ENCODE data around the gene KIF22. TPM values are rescaled to one million over a fixed set of nuclear protein-coding genes. Genes with fewer than 3 reads are reported as not detected.

KIF22 gene
- total RNA-seq, 6 experiments from 2014 or later, result 26.4 to 50.3 (median 48.9) TPM

- Mint-ChIP-seq H3K4me1 (ENCODE audit: low read depth) (peaks cover 84% of the 10 kb centered on the region), H3K36me3 (ENCODE audit: low read depth) (peaks cover 16% of the 10 kb centered on the region), H3K27ac (no peak overlapping the region), H3K27me3 (ENCODE audit: insufficient read depth) (peaks cover 6% of the 10 kb centered on the region), H3K4me3 (peak overlapping the region; percentile 89), H3K9me3 (no peaks in the 10 kb centered on the region)
- no peak for TF ChIP-seq CTCF (IDR thresholded peaks at IDR 0.05)
- DNase-seq, result no peak
Observed at GRCh38 chr16:29813644-29814562, 23.4 kb downstream of the KIF22 start.

- no peak for TF ChIP-seq CTCF (IDR thresholded peaks at IDR 0.05)
- peaks cover 88% of the 10 kb centered on the region for H3K4me1 Mint-ChIP-seq (ENCODE audit: low read depth)
- H3K27ac Mint-ChIP-seq, result peak overlapping the region; percentile 96
- peak overlapping the region; percentile 94 for H3K4me3 Mint-ChIP-seq
- DNase-seq, result no peak
- peaks cover 5% of the 10 kb centered on the region for H3K27me3 Mint-ChIP-seq (ENCODE audit: insufficient read depth)
- peaks cover 22% of the 10 kb centered on the region for H3K36me3 Mint-ChIP-seq (ENCODE audit: low read depth)
- H3K9me3 Mint-ChIP-seq, result no peaks in the 10 kb centered on the region
Observed at GRCh38 chr16:29814592-29814991, 24.0 kb downstream of the KIF22 start.

- Mint-ChIP-seq H3K9me3 (no peaks in the 10 kb centered on the region), H3K4me1 (ENCODE audit: low read depth) (peaks cover 88% of the 10 kb centered on the region), H3K4me3 (peak overlapping the region; percentile 94), H3K27me3 (ENCODE audit: insufficient read depth) (peaks cover 5% of the 10 kb centered on the region), H3K27ac (peak overlapping the region; percentile 96), H3K36me3 (ENCODE audit: low read depth) (peaks cover 25% of the 10 kb centered on the region)
- no peak for DNase-seq
- no peak for TF ChIP-seq CTCF (IDR thresholded peaks at IDR 0.05)
Observed at GRCh38 chr16:29815032-29815721, 24.6 kb downstream of the KIF22 start.

- peaks cover 32% of the 10 kb centered on the region for H3K36me3 Mint-ChIP-seq (ENCODE audit: low read depth)
Observed at GRCh38 chr16:29815793-29816693, 25.5 kb downstream of the KIF22 start, which contains the start of gene PAGR1. TSS of gene PAGR1 (plus strand) at chr16:29816152. CDS start at chr16:29816526, 374 bp downstream.

More at GRCh38 chr16:29815793-29816693, 25.5 kb downstream of the KIF22 start, which contains the start of gene PAGR1:
- DNase-seq, result peak; percentile 99
- Mint-ChIP-seq H3K4me3 (peak within 1 kb of the TSS; percentile 94), H3K27me3 (ENCODE audit: insufficient read depth) (peaks cover 5% of the 10 kb centered on the region), H3K27ac (peak within 1 kb of the TSS; percentile 96), H3K4me1 (ENCODE audit: low read depth) (peaks cover 80% of the 10 kb centered on the region), H3K9me3 (no peaks in the 10 kb centered on the region)
- peak; percentile 93 for TF ChIP-seq CTCF (IDR thresholded peaks at IDR 0.05)

Measured in HFFc6 (cell line).